Ovary (tissue), 3 donors: ENCODE results near the gene SNX24.

Experiments used
- CTCF ChIP-seq, 3 donors: fragments of 450-650 bp in 2 of 3; fragments of 200-600 bp in 1 of 3; IDR thresholded peaks; one replicate each; pipeline versions ENCODE4 v1.5.1 to v1.8.0; 2016 to 2022; ENCODE audit warnings: antibody characterized with exemption in 3 of 3, mild to moderate bottlenecking in 1 of 3
- POLR2A ChIP-seq: fragments of 450-650 bp; IDR thresholded peaks from one replicate; pipeline ENCODE4 v1.6.1; 2017; ENCODE audit warnings: antibody characterized with exemption, mild to moderate bottlenecking, moderate library complexity
- donor health status: DM: no; HTN: no; CAD: no.

GRCh38 chr5:122874179-122874875, 28.9 kb downstream of the SNX24 start:
- TF ChIP-seq POLR2A (no peak), CTCF (IDR thresholded peaks at IDR 0.05) (no peak)
